B cell (primary cell): ENCODE data around the gene MORC1.

Source experiments
- EZH2 ChIP-seq: IDR thresholded peaks from 2 replicates; pipeline ENCODE4 v1.6.1; 2012; ENCODE audit warnings: borderline replicate concordance, low read depth, mild to moderate bottlenecking, moderate library complexity, low read length; ENCODE audit not compliant: insufficient read depth, poor library complexity, severe bottlenecking
- TF ChIP-seq, protein P1 (sequence below): fragments of 200-600 bp; IDR thresholded peaks from one replicate; pipeline ENCODE4 v1.8.0; 2022; ENCODE audit warnings: antibody characterized with exemption, mild to moderate bottlenecking

GRCh38 chr3:108909799-108910198, 208.1 kb downstream of the MORC1 start:
- TF ChIP-seq, protein P1, sequence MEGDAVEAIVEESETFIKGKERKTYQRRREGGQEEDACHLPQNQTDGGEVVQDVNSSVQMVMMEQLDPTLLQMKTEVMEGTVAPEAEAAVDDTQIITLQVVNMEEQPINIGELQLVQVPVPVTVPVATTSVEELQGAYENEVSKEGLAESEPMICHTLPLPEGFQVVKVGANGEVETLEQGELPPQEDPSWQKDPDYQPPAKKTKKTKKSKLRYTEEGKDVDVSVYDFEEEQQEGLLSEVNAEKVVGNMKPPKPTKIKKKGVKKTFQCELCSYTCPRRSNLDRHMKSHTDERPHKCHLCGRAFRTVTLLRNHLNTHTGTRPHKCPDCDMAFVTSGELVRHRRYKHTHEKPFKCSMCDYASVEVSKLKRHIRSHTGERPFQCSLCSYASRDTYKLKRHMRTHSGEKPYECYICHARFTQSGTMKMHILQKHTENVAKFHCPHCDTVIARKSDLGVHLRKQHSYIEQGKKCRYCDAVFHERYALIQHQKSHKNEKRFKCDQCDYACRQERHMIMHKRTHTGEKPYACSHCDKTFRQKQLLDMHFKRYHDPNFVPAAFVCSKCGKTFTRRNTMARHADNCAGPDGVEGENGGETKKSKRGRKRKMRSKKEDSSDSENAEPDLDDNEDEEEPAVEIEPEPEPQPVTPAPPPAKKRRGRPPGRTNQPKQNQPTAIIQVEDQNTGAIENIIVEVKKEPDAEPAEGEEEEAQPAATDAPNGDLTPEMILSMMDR: no peak
- TF ChIP-seq EZH2: no peak
